HL-60 (cell line): ENCODE data around the gene LARP7.
A peak's percentile ranks its signal among the peaks of the same experiment; 100 is the strongest.
"Not testable (repeated sequence)": the region's sequence is repeated elsewhere in the genome, so short reads cannot be mapped to it uniquely, and the experiment has no call there.

Experiments
- DNase-seq, 2 experiments: peaks; one replicate each; pipeline ENCODE4 v3.0.0-alpha.2; 2010 to 2020; ENCODE audit warnings: low read depth in 1 of 2, low spot score in 1 of 2
- H3K27ac ChIP-seq: fragments of 250-450 bp; sonication (Bioruptor Pico); replicated peaks from 2 replicates; pipeline ENCODE4 v1.5.1; 2020; ENCODE audit warnings: mild to moderate bottlenecking, moderate library complexity
- H3K27me3 ChIP-seq: fragments of 250-450 bp; sonication (Bioruptor Pico); 2 replicates; pipeline ENCODE4 v1.5.1; 2021; ENCODE audit warnings: mild to moderate bottlenecking, moderate library complexity; ENCODE audit not compliant: insufficient read depth, poor library complexity, severe bottlenecking
- H3K4me3 ChIP-seq: replicated peaks from 2 replicates; pipeline ENCODE4 v1.5.1; 2011; ENCODE audit warnings: mild to moderate bottlenecking, control low read depth, low read length; ENCODE audit not compliant: insufficient read depth
- CTCF ChIP-seq: IDR thresholded peaks from one replicate; pipeline ENCODE4 v1.5.1; 2011; ENCODE audit warnings: low read length, control low read depth, inconsistent platforms; ENCODE audit not compliant: insufficient read depth
- GABPA ChIP-seq: IDR thresholded peaks from 2 replicates; pipeline ENCODE4 v1.6.1; 2012; ENCODE audit warnings: low read depth
- POLR2AphosphoS5 ChIP-seq: IDR thresholded peaks from 2 replicates; pipeline ENCODE4 v1.6.1; 2012; ENCODE audit warnings: low read depth
- REST ChIP-seq: IDR thresholded peaks from 2 replicates; pipeline ENCODE4 v1.6.1; 2012; ENCODE audit warnings: low read depth; ENCODE audit not compliant: insufficient replicate concordance
- SPI1 ChIP-seq: IDR thresholded peaks from 2 replicates; pipeline ENCODE4 v1.6.1; 2012; ENCODE audit warnings: low read depth, mild to moderate bottlenecking, borderline replicate concordance

Gene LARP7

GRCh38 chr4:112604589-112604988 lies 32.4 kb upstream of the LARP7 start:
- H3K4me3 ChIP-seq = no peak overlapping the region

GRCh38 chr4:112612814-112613213 lies 24.1 kb upstream of the LARP7 start:
- DNase-seq = not testable (repeated sequence)

More at GRCh38 chr4:112604589-112604988, 32.4 kb upstream of the LARP7 start:
- peak in 1 of 2 experiments; percentile 52 for DNase-seq
- TF ChIP-seq GABPA = no peak
- TF ChIP-seq CTCF = peak; percentile 26
- no peak for TF ChIP-seq POLR2AphosphoS5
- no peak for TF ChIP-seq SPI1
- TF ChIP-seq REST = no peak
- Histone ChIP-seq H3K27me3 (no peaks in the 10 kb centered on the region), H3K27ac (no peak overlapping the region)

GRCh38 chr4:112616984-112617383 lies 20.0 kb upstream of the LARP7 start:
- Histone ChIP-seq H3K4me3 (no peak overlapping the region), H3K27me3 (no peaks in the 10 kb centered on the region), H3K27ac (no peak overlapping the region)
- no peak for DNase-seq
- no peak for TF ChIP-seq SPI1
- TF ChIP-seq CTCF = no peak
- no peak for TF ChIP-seq GABPA
- no peak for TF ChIP-seq REST
- TF ChIP-seq POLR2AphosphoS5 = no peak

More at GRCh38 chr4:112612814-112613213, 24.1 kb upstream of the LARP7 start:
- not testable (repeated sequence) for H3K27me3 ChIP-seq, H3K27ac ChIP-seq, H3K4me3 ChIP-seq

GRCh38 chr4:112626228-112626627 lies 10.7 kb upstream of the LARP7 start:
- no peak for TF ChIP-seq CTCF
- TF ChIP-seq SPI1 = no peak
- no peak for TF ChIP-seq POLR2AphosphoS5
- TF ChIP-seq REST = no peak
- TF ChIP-seq GABPA = no peak
- Histone ChIP-seq H3K27ac (no peak overlapping the region), H3K27me3 (no peaks in the 10 kb centered on the region), H3K4me3 (no peak overlapping the region)
- DNase-seq = no peak
